NOMO-1 (cell line): Measurements from ENCODE around the gene ESAM.
A peak's percentile ranks its signal among the peaks of the same experiment; 100 is the strongest.

Source experiments
- DNase-seq, 2 experiments: peaks; one replicate each; lab custom pipeline; 2025; ENCODE audit not compliant: unreplicated experiment in 2 of 2; lab: John Stamatoyannopoulos, UW

The ESAM gene

GRCh38 chr11:124762105-124762623, at the start of gene ESAM:
ESAM (minus strand) TSS chr11:124762290; CDS start chr11:124762154, 136 bp downstream.
- DNase-seq, result peak; percentile 36 to 65

GRCh38 chr11:124811399-124812125, 49.5 kb upstream of the ESAM start:
- DNase-seq, result no peak

GRCh38 chr11:124807660-124808270, 45.7 kb upstream of the ESAM start:
- no peak for DNase-seq

DNA sequence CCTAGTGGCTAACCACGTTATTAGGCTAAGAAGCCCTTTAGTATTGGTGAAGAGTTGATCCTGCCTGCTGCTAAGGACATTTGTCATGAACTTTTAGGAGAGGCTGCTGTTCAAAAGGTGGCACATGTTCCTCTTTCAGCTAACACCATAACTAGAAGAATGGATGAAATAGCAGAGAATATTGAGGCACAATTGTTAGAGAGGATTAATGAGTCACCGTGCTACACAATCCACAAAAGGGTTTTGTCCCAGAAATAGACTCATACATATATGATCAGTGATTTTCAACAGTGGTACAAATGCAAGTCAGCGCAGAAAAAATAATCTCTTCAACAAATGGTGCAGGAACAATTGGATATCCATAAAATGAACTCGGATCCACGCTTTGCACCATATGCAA, 45.1 kb upstream of the ESAM start:
- DNase-seq, result no peak

- DNase-seq, result no peak
These were observed 42.8 kb upstream of the ESAM start for GRCh38 chr11:124804884-124805283.

DNA sequence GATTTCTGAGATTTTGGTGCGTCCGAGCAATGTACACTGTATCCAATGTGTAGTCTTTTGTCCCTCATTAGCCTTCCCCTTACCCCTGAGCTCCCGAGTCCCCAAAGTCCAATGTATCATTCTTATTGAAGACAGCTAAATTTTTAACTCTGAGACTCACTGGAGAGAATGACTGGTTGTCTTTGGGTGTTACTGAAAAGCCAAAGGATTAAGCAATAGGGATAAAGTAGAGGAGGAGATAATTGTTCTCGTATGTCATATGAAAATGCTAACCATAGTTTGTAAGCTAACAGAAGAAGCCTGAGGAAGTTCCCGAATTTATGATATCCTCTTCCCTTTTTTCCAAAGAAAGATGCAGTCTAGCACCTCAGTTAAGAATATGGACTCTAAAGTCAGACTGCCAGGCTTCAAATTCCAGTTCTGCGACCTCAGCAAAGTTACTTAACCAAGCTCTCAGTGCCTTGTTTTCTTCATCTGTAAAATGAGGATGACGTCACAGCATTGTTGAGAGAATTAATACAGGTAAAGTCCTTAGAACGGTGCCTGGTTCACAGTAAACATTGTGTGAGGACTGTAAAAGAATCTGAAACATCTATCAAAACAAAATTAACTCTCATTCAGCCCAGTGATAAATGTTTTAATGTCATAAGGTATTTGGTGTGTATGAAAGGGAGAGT, 39.7 kb upstream of the ESAM start:
- no peak for DNase-seq

DNA sequence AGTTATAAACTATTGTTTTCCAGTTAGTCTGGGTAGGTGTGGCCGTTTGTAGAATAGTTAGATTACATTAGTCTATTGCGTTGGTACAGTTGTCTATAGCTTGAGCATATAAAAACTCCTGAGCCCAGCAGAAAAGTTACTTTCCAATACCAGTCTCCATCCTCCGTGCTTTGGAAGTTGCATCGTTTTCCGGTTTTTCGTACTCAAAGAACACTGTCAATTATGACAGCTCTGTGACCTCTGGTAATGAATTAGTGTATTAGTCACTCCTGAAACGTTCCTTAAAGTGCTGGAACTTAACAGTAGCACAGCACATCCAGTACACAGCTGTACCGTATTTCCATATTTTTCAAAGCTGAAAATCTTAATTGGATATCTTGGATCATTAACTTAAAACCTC, 38.9 kb upstream of the ESAM start:
- DNase-seq, result peak in 1 of 2 experiments; percentile 44

DNA sequence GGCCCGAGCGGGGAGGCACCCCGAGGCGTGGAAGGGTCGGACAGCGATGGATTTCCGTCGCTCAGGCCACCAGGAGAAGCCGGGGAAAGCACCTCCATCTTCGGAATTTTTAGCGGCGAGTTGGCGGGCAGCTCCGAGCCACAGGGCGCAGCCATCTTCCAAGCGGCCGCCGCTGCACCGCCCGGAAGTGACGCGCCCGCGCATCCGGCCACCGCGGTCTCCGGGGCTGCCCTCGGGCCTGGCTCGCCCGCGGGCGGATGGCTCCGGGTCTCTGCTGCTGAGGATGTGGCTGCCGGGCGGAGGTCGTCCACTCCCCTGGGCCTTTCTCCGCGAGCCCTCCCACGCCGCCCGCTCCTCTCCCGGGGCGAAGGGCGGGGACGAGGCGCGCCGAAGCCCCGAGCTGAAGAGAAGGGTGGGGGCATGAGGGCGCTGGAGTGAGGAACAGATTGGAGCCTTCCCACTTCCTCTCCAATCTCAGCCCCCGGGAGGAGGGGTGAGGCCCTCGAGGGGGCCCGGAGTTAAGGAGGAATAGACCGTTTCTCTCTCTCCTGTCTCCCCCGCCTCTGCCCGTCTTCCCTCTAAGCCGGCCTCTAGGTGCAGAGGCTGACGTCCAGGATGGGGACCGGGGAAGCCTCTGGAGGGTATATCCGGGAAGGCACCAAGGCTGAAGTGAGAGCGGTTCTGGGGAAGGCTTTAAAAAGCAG, 38.3 kb upstream of the ESAM start, which contains the start of gene MSANTD2:
MSANTD2 (minus strand) TSS at position 181 of the 704 bp plus-strand sequence; CDS start at position 155, 26 bp downstream.
- peak; percentile 60 to 77 for DNase-seq

DNA sequence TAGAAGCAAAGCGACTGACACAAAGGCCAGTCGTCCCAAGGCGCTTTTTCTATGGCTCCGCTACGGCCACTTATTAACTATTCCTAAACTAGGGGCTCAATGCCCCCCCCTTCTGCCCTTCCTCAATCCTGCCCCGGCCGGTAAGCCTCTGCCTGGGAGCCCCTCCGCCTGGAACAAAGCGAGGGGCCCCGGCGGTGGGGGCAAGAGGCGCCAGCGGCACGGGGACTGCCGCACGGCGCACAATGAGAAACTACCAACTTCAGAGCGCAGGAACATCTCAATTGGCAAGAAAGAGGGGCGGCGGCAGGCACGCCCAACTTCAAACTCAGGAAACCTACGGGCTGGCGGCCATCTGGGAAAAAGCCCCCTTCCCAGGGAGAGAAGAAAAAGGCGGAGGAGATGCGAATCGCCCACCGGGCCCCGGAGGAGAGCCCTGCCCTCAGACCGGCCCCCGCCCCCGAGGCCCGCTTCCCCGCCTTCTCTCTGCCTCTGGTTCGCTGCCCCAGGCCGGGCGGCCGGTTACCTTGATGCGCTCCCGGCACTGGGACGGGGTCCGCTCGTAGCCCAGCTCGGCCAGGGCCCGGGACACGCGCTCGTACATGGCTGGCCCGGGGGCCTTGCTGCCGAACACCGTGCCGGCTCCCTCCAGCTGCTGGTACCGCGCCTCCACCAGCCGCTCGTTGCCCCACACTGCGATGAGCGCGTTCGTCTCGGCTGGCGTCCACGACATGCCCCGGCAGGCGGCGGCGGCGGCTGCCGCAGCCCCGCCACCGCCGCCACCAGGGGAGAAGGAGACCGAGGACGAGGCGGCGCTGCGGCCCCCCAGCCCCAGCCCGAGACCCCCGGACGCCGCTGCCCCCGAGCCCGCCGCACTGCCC, 37.5 kb upstream of the ESAM start:
- DNase-seq, result peak; percentile 24 to 35

- no peak for DNase-seq
These were observed 36.9 kb upstream of the ESAM start for GRCh38 chr11:124798991-124799347.

GRCh38 chr11:124796312-124796711, 34.2 kb upstream of the ESAM start:
- no peak for DNase-seq

GRCh38 chr11:124793466-124794278, 31.6 kb upstream of the ESAM start:
- DNase-seq, result peak; percentile 30 to 35

DNA sequence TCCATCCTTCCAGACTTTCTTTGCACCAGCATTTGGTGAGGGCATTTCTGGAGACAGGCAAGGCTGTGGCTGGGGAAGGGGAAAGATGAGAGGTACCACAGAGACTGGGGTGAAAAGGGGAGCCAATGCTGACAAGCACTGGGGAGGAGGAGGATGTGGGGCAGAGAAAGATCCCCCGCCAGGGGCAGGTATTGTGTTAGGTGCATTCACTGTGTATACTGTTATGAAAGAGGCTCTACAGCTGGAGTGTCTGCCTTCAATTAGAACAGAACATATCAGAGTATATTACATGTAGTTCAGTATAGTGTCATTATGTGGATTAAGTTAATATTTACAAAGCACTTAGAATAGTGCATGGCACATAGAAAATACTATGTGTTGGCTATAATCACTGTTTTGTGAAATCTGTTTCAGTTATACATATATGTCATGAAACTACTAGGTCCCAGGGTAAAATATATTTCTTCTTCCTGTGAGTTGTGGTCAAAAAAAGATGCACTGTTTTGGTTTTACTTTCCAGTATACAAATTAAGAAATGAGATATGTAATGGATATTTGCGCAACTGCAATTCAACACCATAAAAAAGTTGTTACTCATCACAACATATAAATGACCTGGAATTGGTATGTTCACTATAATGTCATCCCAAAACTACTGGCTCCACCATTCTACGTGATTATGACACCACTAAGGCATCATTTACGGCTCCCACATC, 29.7 kb upstream of the ESAM start:
- DNase-seq, result peak in 1 of 2 experiments; percentile 29

GRCh38 chr11:124788521-124788920, 26.4 kb upstream of the ESAM start:
- DNase-seq, result no peak

DNA sequence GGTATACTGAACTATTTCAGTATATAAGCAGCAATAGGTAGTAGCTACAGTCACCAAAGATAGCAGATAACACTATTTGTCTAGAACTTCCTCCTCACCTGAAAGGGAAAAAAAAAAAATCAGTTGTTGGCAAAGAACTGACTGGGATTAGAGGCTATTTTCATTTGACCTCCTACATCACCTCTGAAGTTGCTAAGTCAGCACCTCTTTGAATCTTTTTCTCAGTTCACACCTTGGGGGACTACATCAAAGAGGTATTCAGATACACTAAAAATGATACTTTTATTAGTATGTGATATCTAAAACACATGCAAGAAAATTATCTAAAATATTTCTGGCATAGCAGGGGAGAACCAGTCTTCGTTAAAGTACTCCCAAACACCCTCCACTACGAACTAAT, 22.0 kb upstream of the ESAM start:
- no peak for DNase-seq

- DNase-seq, result no peak
These were observed 20.9 kb upstream of the ESAM start for GRCh38 chr11:124783002-124783401.

DNA sequence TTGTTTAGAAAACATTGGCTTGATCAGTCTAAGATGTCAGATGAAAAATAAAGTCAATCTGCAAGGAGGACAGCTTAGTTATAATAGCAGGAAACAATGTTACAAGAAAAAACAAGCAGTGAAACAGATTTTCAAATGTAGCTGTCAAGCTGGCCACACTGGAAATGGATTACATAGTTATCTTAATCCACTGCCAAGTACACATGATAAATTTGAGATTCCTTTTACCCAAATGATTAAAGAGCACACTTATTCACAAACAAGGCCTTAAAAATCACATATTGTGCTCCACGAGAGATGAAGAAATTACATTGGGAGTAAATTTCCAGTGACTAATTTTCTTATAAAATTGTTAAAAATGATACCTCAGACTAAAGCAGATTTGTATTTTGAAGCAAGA, 17.5 kb upstream of the ESAM start:
- DNase-seq, result no peak

DNA sequence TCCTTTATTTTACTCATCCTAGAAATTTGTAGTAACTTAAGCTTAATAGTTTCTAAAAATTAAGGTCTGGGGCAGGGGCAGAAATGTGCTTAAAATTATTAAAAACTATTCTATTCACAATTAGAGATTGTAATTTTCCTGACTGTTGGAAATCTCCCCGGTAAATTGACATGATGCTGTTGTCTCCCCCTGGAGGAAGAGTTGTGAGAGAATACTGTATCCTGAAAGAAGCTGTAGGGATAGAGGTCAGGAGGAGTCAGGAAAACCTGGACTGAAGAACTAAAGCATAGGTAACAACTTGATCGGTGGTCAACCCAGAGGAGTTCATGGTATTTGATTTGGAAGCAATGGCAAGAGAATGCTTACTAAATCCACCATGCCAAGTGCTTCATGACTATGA, 16.2 kb upstream of the ESAM start:
- DNase-seq, result no peak
